ENCODE results near the gene SSBP3.
"Not testable (repeated sequence)": the region's sequence is repeated elsewhere in the genome, so short reads cannot be mapped to it uniquely, and the experiment has no call there.

The SSBP3 gene

GRCh38 chr1:54391450-54392209, 14.6 kb downstream of the SSBP3 start:
- no peak for DNase-seq

- no peak for DNase-seq
These were observed 15.5 kb downstream of the SSBP3 start for GRCh38 chr1:54390655-54391054.

GRCh38 chr1:54389608-54390007, 16.6 kb downstream of the SSBP3 start:
- DNase-seq = not testable (repeated sequence)

GRCh38 chr1:54387419-54387818, 18.8 kb downstream of the SSBP3 start:
- no peak for DNase-seq

- DNase-seq = no peak
These were observed 20.5 kb downstream of the SSBP3 start for GRCh38 chr1:54385727-54386022.

GRCh38 chr1:54384918-54385726, 21.1 kb downstream of the SSBP3 start:
- DNase-seq = no peak

- DNase-seq = no peak
These were observed 21.7 kb downstream of the SSBP3 start for GRCh38 chr1:54384471-54384870.

- no peak for DNase-seq
These were observed 24.7 kb downstream of the SSBP3 start for GRCh38 chr1:54381524-54381923.

- DNase-seq = no peak
These were observed 25.8 kb downstream of the SSBP3 start for GRCh38 chr1:54380290-54380882.

- no peak for DNase-seq
These were observed 26.5 kb downstream of the SSBP3 start for GRCh38 chr1:54379555-54380289.

- DNase-seq = no peak
These were observed 27.2 kb downstream of the SSBP3 start for GRCh38 chr1:54378874-54379554.

- DNase-seq = no peak
These were observed 27.9 kb downstream of the SSBP3 start for GRCh38 chr1:54378157-54378873.

- DNase-seq = no peak
These were observed 29.0 kb downstream of the SSBP3 start for GRCh38 chr1:54377040-54377691.

- no peak for DNase-seq
These were observed 29.7 kb downstream of the SSBP3 start for GRCh38 chr1:54376430-54377039.

GRCh38 chr1:54375712-54376429, 30.3 kb downstream of the SSBP3 start:
- no peak for DNase-seq

GRCh38 chr1:54375298-54375697, 30.9 kb downstream of the SSBP3 start:
- DNase-seq = no peak

GRCh38 chr1:54374766-54375165, 31.4 kb downstream of the SSBP3 start:
- no peak for DNase-seq

GRCh38 chr1:54372978-54373377, 33.2 kb downstream of the SSBP3 start:
- no peak for DNase-seq

- DNase-seq = no peak
These were observed 34.3 kb downstream of the SSBP3 start for GRCh38 chr1:54371942-54372275.

All from NCI-H2081 (cell line).